Omental fat pad (tissue), 4 donors: Measurements from ENCODE around the gene CAB39L. TPM values are rescaled to one million over a fixed set of nuclear protein-coding genes. Genes with fewer than 3 reads are reported as not detected.

Experiments used
- ATAC-seq: fragments of 150-250 bp; one replicate; pipeline ENCODE4 v1.9.1; 2016; ENCODE audit warnings: mild to moderate bottlenecking, moderate library complexity; ENCODE audit not compliant: low FRiP score
- DNase-seq: peaks from one replicate; pipeline ENCODE4 v3.0.0-alpha.2; 2019; ENCODE audit warnings: low spot score
- CTCF ChIP-seq, 3 donors: fragments of 450-650 bp; IDR thresholded peaks; one replicate each; pipeline ENCODE4 v1.5.1; 2016 to 2017; ENCODE audit warnings: antibody characterized with exemption in 3 of 3, mild to moderate bottlenecking in 3 of 3, moderate library complexity in 2 of 3
- total RNA-seq, 4 donors: library from RNA; depleted of rRNA; stranded (reverse); fragments of >200 nt; gene quantifications; one replicate each; pipeline ENCODE4 v1.1.0, GENCODE V29; 2016

CAB39L gene
- total RNA-seq, 4 donors from 2014 or later, result 16.0 to 39.4 (median 25.7) TPM

DNA sequence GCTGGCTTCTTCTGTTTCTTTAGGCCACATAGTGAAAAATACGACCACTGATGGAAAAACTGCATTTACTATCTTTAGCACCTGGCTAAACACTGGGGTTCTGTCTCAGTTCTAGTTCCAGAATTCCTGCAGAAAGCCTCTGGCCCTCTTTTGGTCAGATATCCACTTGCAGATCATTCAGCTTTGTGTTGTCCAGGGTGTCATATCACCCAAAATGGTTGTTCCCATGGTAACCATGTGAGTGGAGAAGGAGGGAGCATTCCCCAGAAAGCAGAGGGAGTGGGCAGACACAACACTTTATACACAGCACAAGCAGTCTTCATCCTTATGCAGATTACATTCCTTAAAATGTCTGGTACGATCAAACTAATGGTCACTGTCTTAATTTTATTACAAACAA lies 73.5 kb downstream of the CAB39L start:
- DNase-seq, result no peak
- ATAC-seq, result no peak
- no peak for TF ChIP-seq CTCF (IDR thresholded peaks at IDR 0.05)

- DNase-seq (no peak), ATAC-seq (no peak)
- no peak for TF ChIP-seq CTCF (IDR thresholded peaks at IDR 0.05)
Observed at GRCh38 chr13:49369866-49370265, 74.0 kb downstream of the CAB39L start.

GRCh38 chr13:49368688-49369087 lies 75.2 kb downstream of the CAB39L start:
- DNase-seq, result no peak
- no peak for TF ChIP-seq CTCF (IDR thresholded peaks at IDR 0.05)
- ATAC-seq, result no peak

DNA sequence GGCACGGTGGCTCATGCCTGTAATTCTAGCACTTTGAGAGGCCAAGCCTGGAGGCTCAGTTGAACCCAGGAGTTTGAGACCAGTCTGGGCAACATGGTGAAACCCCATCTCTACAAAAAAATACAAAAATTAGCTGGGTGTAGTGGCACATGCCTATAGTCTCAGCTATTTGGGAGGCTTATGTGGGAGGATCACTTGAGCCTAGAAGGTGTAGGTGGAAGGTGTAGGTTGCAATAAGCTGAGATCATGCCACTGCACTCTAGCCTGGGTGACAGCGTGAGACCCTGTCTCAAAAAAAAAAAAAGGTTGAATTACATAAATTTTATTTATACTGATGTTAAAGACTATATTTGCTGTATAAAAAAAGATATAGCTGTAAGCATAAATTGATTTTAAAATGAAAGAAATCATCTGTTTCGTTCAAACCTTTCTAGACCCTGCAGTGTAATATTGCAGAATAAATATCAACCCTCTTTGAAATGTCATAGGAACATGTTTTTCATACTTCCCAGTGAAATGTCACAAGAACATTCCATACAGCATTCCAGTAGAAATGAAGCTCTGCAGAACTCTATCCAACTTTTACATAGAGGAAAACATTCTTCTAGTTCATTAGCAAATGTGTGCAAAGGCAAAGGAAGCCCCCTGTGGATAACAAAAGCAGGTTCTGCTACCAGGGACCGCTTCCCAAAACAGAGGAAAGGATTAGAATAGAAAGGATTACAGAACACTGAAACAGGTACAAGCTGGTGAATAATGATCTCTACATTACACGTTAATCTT lies 76.0 kb downstream of the CAB39L start:
- DNase-seq (no peak), ATAC-seq (no peak)
- no peak for TF ChIP-seq CTCF (IDR thresholded peaks at IDR 0.05)

GRCh38 chr13:49366841-49367240 lies 77.0 kb downstream of the CAB39L start:
- no peak for DNase-seq
- no peak for ATAC-seq

DNA sequence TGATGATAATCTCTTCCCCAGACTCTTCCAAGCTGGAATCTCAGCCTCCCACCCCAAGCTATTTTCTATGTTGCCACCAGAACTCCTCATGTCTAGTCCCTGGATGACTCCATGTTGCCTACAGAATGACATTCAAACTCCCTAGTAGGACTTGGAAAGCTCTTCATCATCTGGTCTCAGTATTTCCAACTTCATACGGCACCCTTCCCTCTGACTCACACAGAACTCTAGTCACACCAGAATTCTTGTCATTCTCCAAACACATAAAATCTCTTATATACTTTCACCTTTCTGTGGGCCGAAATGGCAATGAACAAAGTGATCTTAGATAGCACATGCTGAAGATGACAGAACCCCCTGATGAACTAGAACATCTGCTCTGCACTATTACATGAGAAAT lies 86.2 kb downstream of the CAB39L start:
- ATAC-seq (no peak), DNase-seq (no peak)
- no peak for TF ChIP-seq CTCF (IDR thresholded peaks at IDR 0.05)

More at GRCh38 chr13:49366841-49367240, 77.0 kb downstream of the CAB39L start:
- no peak for TF ChIP-seq CTCF (IDR thresholded peaks at IDR 0.05)

DNA sequence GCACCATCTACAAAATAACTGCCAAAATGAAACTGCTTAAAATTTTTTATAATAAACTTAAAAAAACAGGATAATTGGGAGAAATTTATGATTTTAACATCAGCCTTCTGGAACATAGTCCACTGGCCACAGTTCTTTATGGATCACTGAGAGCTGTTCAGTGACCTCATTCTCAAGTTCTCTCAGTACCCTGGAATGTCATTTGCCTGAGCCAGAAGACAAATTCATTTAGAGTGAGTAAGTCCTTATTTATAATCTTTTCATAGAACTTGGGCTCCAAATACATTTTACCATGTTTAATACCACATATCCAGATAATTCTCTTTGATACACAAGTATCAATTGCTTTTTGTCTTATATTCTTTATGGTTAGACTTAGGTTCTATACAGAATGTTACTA lies 87.6 kb downstream of the CAB39L start:
- no peak for DNase-seq
- TF ChIP-seq CTCF (IDR thresholded peaks at IDR 0.05), result no peak
- no peak for ATAC-seq
